Gastrocnemius medialis (tissue), 4 donors: Measurements from ENCODE around the gene RCOR3. TPM values are rescaled to one million over a fixed set of nuclear protein-coding genes. Genes with fewer than 3 reads are reported as not detected.
"Not testable (repeated sequence)": the region's sequence is repeated elsewhere in the genome, so short reads cannot be mapped to it uniquely, and the experiment has no call there.

Experiments
- ATAC-seq, 2 donors: fragments of 150-250 bp; one replicate each; pipeline ENCODE4 v1.9.1; 2016
- DNase-seq, 2 donors: peaks; one replicate each; pipeline ENCODE4 v3.0.0-alpha.2; 2019
- H3K27ac ChIP-seq, 4 donors: fragments of 200-600 bp; sonication (generic); 1 replicate in 1 of 4; 2 replicates in 3 of 4; pipeline ENCODE4 v1.5.1; 2016 to 2018; ENCODE audit warnings: mild to moderate bottlenecking in 2 of 4, moderate library complexity in 1 of 4
- H3K27me3 ChIP-seq, 3 donors: fragments of 200-600 bp; sonication (generic) in 2 of 3; 1 replicate in 1 of 3; 2 replicates in 2 of 3; pipeline versions ENCODE4 v1.5.1 to v1.6.0; 2016 to 2019; ENCODE audit warnings: mild to moderate bottlenecking in 1 of 3, moderate library complexity in 1 of 3
- H3K36me3 ChIP-seq, 2 donors: fragments of 200-600 bp; sonication (generic) in 1 of 2; one replicate each; pipeline ENCODE4 v1.5.1; 2017 to 2018
- H3K4me1 ChIP-seq, 2 donors: fragments of 200-600 bp; sonication (generic) in 1 of 2; one replicate each; pipeline ENCODE4 v1.5.1; 2016 to 2017; ENCODE audit warnings: mild to moderate bottlenecking in 2 of 2
- H3K4me3 ChIP-seq, 4 donors: fragments of 200-600 bp; sonication (generic) in 3 of 4; 1 replicate in 1 of 4; 2 replicates in 3 of 4; pipeline ENCODE4 v1.5.1; 2016 to 2019; ENCODE audit warnings: mild to moderate bottlenecking in 2 of 4
- H3K9me3 ChIP-seq, 3 donors: fragments of 200-600 bp; sonication (generic) in 2 of 3; 1 replicate in 1 of 3; 2 replicates in 2 of 3; pipeline ENCODE4 v1.5.1; 2016 to 2019
- POLR2A ChIP-seq, 2 donors: fragments of 450-650 bp; IDR thresholded peaks; one replicate each; pipeline ENCODE4 v1.6.1; 2017; ENCODE audit warnings: antibody characterized with exemption in 2 of 2, mild to moderate bottlenecking in 2 of 2, moderate library complexity in 2 of 2
- in situ Hi-C, 4 donors: fragments of 200-750 bp; cut with MboI; loops; one replicate each; pipeline versions ENCODE4 v1.15.0 to v1.8.0; 2017; ENCODE audit warnings: low sequenced_read_pairs in 4 of 4
- intact Hi-C: fragments of 100-400 bp; cut with DNase I; formaldehyde crosslinking; loops from one replicate; pipeline ENCODE4 v1.15.1; 2023; ENCODE audit warnings: low total_unique reads
- total RNA-seq, 4 donors: library from RNA; depleted of rRNA; stranded (reverse); fragments of >200 nt; gene quantifications; one replicate each; pipeline versions ENCODE4 v1.1.0 to v1.2.3, GENCODE V29; 2016
- TF ChIP-seq, protein P1 (sequence below), 5 experiments: fragments of 450-650 bp in 3 of 5; fragments of 200-600 bp in 2 of 5; sonication (generic) in 2 of 5; IDR thresholded peaks in 4 of 5; conservative IDR thresholded peaks in 1 of 5; 1 replicate in 4 of 5; 2 replicates in 1 of 5; pipeline ENCODE4 v1.5.1; 2016 to 2019; ENCODE audit warnings: antibody characterized with exemption in 5 of 5, mild to moderate bottlenecking in 3 of 5, moderate library complexity in 3 of 5

Gene RCOR3
- total RNA-seq, 4 donors from 2014 or later, result 41.3 to 72.9 (median 61.3) TPM

DNA sequence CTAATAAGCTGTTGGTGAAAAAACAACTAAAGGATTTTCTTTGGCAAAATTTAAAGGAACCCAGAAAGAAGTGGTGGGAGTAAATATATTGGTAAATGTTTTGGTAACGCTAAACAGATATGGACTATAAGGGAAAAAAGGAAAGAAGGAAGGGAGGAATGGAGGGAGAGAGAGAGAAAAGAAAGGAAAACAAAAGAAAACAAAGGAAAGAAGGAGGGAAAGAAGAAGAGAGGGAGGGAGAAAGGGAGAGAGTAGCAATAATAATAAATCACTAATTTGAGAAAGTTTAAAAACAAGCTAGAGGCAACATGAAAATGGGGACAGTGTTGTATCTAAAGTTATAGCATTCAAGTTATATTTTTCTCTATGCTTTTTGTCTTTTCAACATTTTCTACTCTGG is 43.6 kb upstream of the RCOR3 start:
- in situ Hi-C loops, result no loop called here

DNA sequence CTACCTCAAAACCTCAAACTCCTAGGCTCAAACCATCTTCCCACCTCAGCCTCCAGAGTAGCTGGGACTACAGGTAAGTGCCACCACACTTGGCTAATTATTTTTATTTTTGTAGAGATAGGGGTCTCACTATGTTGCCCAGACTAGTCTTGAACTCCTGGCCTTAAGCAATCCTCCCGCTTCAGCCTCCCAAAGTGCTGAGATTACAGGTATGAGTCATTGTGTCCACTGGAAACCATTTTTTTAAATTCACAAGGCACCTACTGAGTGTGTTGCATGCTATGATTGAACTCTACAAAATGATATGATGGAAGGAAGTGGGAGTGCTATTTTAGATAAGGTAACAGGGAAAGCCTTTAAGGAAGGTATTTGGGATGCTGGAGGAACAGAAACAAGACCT is 41.8 kb upstream of the RCOR3 start:
- in situ Hi-C loops (no loop called here), intact Hi-C loops (no loop called here)
- no peaks in the 10 kb centered on the region for H3K27me3 ChIP-seq
- no peak overlapping the region for H3K27ac ChIP-seq
- H3K4me3 ChIP-seq, result no peak overlapping the region
- TF ChIP-seq, protein P1, sequence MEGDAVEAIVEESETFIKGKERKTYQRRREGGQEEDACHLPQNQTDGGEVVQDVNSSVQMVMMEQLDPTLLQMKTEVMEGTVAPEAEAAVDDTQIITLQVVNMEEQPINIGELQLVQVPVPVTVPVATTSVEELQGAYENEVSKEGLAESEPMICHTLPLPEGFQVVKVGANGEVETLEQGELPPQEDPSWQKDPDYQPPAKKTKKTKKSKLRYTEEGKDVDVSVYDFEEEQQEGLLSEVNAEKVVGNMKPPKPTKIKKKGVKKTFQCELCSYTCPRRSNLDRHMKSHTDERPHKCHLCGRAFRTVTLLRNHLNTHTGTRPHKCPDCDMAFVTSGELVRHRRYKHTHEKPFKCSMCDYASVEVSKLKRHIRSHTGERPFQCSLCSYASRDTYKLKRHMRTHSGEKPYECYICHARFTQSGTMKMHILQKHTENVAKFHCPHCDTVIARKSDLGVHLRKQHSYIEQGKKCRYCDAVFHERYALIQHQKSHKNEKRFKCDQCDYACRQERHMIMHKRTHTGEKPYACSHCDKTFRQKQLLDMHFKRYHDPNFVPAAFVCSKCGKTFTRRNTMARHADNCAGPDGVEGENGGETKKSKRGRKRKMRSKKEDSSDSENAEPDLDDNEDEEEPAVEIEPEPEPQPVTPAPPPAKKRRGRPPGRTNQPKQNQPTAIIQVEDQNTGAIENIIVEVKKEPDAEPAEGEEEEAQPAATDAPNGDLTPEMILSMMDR (IDR thresholded peaks at IDR 0.05 in 4 of 5, conservative IDR thresholded peaks at IDR 0.05 in 1 of 5), result no peak
- TF ChIP-seq POLR2A (IDR thresholded peaks at IDR 0.05), result no peak
- no peaks in the 10 kb centered on the region for H3K9me3 ChIP-seq
- no peaks in the 10 kb centered on the region for H3K36me3 ChIP-seq
- ATAC-seq, result no peak
- no peaks in the 10 kb centered on the region for H3K4me1 ChIP-seq
- no peak for DNase-seq

More for the DNA sequence above, 43.6 kb upstream of the RCOR3 start:
- Histone ChIP-seq H3K9me3 (no peaks in the 10 kb centered on the region), H3K27me3 (no peaks in the 10 kb centered on the region), H3K4me1 (no peaks in the 10 kb centered on the region), H3K27ac (no peak overlapping the region), H3K36me3 (no peaks in the 10 kb centered on the region), H3K4me3 (no peak overlapping the region)
- no peak for DNase-seq
- intact Hi-C loops, result no loop called here
- TF ChIP-seq POLR2A (IDR thresholded peaks at IDR 0.05), result no peak
- TF ChIP-seq, protein P1 (IDR thresholded peaks at IDR 0.05 in 4 of 5, conservative IDR thresholded peaks at IDR 0.05 in 1 of 5), result no peak
- ATAC-seq, result no peak

DNA sequence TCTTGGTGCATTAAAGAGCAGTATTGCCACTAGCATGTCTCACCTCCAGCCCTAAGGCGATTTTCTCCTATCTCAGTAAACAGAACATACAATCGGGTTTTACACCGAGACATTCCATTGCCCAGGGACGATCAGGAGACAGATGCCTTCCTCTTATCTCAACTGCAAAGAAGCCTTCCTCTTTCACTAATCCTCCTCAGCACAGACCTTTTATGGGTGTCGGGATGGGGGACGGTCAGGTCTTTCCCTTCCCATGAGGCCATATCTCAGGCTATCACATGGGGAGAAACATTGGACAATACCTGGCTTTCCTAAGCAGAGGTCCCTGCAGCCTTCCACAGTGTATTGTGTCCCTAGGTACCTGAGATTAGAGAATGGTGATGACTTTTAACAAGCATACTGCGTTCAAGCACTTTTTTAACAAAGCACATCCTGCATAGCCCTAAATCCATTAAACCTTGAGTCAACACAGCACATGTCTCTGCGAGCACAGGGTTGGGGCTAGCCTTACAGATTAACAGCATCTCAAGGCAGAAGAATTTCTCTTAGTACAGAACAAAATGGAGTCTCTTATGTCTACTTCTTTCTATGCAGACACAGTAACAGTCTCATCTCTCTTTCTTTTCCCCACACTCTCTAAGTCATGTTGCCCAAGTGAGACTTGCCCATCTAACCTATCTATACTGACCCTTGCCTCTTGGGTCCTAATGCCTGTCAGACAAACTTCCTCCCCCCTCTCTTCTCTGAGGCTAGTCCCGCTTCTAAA is 36.5 kb upstream of the RCOR3 start:
- H3K4me1 ChIP-seq, H3K36me3 ChIP-seq, DNase-seq, in situ Hi-C loops, H3K4me3 ChIP-seq, H3K27ac ChIP-seq, H3K9me3 ChIP-seq, ATAC-seq, H3K27me3 ChIP-seq, intact Hi-C loops: not testable (repeated sequence)

DNA sequence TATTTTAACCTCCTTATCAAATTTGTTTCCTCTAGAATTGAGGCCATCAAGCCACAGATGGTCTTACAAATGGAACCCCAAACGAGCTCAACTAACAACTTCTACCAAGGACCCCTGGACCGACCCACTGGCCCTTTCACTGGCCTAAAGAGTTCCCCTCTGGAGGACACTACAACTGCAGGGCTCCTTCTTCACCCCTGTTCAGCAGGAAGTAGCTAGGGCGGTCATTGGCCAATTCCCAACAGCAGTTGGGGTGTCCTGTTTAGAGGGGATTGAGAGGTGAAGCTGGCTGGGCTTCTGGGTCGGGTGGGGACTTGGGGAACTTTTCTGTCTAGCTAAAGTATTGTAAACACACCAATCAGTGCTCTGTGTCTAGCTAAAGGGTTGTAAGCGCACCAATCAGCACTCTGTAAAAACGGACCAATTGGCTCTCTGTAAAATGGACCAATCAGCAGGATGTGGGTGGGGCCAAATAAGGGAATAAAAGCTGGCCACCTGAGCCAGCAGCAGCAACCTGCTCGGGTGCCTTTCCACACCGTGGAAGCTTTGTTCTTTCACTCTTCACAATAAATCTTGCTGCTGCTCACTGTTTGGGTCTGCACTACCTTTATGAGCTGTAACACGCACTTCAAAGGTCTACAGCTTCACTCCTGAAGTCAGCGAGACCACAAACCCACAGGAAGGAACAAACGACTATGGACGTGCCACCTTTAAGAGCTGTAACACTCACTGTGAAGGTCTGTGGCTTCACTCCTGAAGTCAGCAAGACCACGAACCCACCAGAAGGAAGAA is 30.4 kb upstream of the RCOR3 start:
- ATAC-seq, in situ Hi-C loops, H3K4me3 ChIP-seq, DNase-seq, H3K9me3 ChIP-seq, H3K27ac ChIP-seq, intact Hi-C loops, H3K36me3 ChIP-seq, H3K4me1 ChIP-seq, H3K27me3 ChIP-seq: not testable (repeated sequence)

DNA sequence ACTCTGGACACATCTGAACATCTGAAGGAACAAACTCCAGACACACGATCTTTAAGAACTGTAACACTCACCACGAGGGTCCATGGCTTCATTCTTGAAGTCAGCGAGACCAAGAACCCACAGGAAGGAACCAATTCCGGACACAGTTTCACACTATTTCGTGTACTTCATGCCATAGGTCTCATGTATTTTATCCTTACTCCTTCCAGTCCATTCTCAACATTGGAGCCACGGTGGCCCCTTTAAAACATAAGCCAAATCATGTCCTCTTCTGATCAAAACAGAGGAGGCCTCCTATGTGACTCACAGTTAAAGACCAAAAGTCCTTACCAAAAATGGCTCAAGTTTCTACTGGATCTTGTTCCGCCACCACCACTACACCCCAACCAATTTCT is 29.8 kb upstream of the RCOR3 start:
- DNase-seq, result no peak
- TF ChIP-seq, protein P1 (IDR thresholded peaks at IDR 0.05 in 4 of 5, conservative IDR thresholded peaks at IDR 0.05 in 1 of 5), result no peak
- no peak for TF ChIP-seq POLR2A (IDR thresholded peaks at IDR 0.05)
- no peaks in the 10 kb centered on the region for H3K4me1 ChIP-seq
- no peaks in the 10 kb centered on the region for H3K36me3 ChIP-seq
- intact Hi-C loops (no loop called here), in situ Hi-C loops (no loop called here)
- no peaks in the 10 kb centered on the region for H3K9me3 ChIP-seq
- no peak for ATAC-seq
- no peak overlapping the region for H3K27ac ChIP-seq
- H3K4me3 ChIP-seq, result no peak overlapping the region
- no peaks in the 10 kb centered on the region for H3K27me3 ChIP-seq
